Hematopoietic multipotent progenitor cell treated with erythropoietin and hydrocortisone succinate and interleukin-3 and kit ligand, for 4 days (in vitro differentiated cells): ENCODE measurements around the gene SLC22A4.

Experiments used
- DNase-seq: peaks from one replicate; pipeline ENCODE4 v3.0.0-alpha.2; 2015

The SLC22A4 gene

DNA sequence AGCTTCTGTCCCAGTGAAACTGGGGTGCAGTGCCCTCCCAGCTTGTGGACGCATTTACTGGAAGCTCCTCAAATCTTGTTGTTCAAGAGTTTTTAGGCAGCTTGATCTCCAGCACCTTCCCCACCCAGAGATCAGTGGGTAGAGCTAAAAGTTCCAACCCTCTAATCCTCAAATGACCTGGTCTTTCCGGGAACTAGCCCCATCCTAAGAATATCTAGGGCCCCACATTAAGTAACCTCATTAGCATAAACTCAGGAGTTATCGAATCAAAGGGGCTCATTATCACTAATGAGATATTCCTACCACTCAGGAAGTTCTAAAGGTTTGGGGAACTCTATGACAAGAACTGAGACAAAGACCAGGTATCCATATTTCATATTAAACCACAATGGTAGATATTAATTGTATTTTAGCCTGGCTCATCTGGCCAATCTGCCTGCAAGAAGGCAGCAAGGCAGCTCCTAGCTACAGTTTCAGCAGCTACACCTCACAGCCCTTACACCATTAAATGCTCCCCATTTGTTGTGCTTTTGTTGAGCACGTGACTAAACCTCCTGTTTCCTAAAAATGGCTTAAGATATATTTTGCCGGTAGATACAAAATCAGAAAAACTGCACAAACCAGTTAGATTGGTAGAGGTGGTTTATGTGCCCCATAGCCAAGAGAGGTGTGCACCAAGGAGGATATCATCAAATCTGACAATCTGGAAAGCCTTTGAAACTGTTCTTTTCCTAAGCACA, 50.8 kb downstream of the SLC22A4 start:
- DNase-seq, result no peak

DNA sequence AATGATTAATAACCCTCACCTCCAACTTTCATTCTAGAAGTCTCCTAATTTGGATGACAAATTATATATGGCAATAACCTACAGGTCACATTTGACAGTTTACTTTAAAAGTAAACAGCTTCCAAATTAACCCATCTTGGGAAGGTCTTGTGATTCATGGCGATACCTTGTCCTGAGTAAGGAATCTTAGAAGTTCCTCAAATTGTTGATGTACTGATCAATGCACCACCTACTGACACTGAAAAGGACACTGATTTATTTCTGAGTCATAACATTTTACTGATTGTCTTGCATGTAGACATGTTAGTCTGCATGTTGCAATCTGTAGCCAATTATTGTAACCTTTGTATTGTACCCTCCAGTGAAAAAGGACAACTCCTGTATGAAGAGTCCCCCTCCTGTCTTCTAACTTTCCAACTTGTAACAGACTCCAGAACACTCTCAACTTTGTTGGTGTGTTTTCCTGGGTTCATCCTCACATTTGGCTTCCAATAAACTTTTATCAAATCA, 59.3 kb downstream of the SLC22A4 start:
- no peak for DNase-seq

DNA sequence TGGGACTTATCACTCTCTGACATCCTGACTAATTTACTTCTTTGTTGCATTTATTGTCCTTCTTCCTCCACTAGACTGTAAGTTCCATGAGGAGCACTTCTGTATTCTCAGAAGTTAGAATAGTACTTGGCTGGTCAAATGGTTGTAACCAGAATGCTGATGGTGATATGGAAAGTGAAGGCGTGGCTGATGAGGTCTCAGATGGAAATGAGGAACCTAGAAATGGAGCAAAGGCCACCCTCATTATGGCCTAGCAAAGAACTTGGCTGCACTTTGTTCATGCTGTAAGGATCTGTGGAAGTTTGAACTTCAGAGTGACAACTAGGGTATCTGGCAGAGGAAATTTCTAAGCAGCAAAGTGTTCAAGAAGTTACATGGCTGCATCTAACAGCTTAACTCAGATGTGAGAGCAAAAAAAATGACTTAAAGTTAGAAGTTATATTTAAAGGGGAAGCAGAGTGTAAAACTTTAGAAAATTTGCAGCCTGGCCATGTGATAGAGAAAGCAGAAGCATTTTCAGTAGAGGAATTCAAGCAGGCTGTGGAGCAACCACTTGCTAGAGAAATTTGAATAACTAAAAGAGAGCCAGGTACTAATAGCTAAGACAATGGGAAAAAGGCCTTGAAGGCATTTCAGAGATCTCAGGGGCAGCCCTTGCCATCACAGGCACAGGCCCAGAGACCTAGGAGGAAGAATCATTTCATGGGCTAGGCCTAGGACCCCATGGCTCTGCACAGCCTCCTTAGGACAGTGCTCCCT, 60.4 kb downstream of the SLC22A4 start:
- peak; percentile 73 for DNase-seq

DNA sequence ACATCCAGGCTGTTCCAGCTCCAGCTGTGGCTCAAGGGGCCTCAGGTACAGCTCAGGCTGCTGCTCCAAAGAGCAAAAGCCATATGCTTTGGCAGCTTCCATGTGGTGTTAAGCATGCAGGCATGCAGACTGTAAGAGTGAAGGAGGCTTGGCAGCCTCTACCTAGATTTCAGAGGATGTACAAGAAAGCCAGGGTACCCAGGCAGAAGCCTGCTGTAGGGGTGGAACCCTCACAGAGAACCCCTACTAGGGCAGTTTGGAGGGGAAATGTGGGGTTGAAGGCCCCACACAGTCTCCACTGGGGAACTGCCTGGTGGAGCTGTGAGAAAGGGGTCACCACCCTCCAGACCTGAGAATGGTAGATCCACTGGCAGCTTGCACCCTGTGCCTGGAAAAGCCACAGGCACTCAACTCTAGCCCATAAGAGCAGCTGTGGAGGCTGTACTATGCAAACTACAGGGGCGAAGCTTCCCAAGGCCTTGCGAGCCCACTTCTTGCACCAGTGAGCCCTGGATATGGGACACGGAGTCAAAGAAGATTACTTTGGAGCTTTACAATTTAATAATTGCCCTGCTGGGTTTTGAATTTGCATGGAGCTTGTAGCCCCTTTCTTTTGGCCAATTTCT, 61.1 kb downstream of the SLC22A4 start:
- DNase-seq, result no peak

DNA sequence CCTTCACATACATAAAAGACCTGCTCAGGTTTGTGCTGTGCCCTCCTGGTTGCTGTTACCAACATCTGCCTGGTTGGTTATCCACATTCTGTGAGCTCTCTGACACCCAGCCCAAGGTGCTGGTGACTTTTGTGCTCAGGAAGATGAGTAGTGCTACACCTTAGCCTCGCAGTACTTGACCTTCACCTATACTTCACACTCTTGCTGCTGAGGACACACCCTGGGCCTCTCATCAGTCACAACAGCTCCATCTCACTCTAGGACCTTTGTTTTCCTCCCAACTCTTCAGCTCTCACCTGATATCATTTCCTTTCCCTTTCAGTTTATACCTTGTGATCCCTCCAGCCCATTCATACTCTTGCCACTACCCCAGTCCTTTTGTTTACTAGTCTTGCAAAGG, 64.6 kb downstream of the SLC22A4 start:
- DNase-seq, result no peak

DNA sequence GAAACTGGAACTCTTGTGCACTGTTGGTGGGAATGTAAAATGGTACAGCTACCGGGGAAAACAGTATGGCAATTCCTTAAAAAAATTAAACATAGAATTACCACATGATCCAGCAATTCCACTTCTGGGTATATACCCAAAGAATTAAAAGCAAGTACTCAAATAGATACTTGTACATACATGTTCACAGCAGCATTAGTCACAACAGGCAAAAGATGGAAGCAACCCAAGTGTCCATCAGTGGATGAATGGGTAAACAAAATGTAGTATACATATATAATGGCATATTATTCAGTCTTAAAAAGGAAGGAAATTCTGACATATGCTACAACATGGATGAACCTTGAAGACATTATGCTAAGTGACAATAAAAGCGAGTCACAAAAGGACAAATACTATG, 67.9 kb downstream of the SLC22A4 start:
- no peak for DNase-seq

DNA sequence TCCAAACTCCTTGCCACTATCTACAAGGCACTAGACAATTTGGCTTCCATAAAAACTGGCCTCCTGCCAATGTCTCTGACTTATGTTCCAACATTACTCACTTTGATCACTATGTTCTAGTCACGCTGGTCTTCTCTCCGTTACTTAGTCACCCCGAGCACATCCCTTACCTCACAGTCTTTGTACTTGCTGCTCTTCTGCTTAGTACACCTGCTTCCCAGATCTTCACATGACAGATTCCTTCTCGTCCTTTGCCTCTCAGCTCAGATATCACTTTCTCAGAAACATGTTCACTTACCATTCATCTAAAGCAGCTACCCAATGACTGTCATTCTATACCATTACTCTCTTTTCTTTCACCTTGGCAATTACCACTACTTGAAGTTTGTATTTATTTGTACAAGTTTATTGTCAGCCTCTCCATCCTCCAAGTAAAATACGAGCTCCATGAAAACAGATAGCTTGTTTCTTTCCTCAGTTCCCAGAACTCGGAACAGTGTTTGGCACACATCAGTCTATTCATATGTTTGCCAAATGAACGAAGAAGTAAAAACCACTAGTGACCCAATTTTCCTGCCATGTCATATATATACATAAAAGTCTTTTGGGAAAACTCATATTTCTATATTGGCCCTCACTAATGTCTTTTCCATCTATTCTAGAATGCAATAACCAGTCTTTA, 69.4 kb downstream of the SLC22A4 start:
- peak; percentile 50 for DNase-seq

DNA sequence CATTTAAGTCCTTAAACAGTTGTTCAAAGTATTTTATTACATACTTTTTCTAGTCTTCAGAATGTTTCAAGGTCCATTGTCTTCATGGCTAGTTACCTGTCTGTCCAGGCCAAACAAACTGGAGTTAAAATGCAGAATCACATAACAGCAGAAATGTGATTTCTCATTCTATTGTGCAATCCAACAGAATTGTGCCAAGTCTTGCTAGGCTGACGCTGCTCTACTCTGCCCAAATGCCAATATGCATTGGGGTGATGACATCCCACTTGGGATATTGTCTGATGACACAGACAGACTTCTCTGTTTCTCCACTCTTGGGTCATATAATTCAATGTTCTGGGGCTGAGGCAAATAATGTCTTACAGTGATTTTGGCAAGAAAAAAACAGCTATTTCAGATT, 70.1 kb downstream of the SLC22A4 start:
- peak; percentile 54 for DNase-seq

DNA sequence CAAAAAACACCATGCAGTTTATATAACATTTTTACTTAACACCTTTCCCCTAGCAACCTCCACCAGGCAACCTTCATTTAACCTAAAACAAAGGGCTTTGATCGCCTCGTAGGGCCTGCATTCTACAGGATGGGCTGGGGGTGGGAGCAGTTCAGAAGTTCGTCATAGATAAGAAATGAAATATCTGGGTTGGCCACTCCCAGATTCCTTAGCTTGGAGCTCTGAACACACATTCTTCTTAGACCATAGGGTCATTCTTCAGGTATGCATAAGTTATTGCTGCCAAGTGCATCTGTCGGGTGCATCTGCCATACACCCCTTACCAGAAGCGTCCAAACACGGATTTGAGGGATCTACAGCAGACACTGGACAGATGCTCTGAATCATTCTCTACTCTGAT, 71.0 kb downstream of the SLC22A4 start:
- peak; percentile 36 for DNase-seq

DNA sequence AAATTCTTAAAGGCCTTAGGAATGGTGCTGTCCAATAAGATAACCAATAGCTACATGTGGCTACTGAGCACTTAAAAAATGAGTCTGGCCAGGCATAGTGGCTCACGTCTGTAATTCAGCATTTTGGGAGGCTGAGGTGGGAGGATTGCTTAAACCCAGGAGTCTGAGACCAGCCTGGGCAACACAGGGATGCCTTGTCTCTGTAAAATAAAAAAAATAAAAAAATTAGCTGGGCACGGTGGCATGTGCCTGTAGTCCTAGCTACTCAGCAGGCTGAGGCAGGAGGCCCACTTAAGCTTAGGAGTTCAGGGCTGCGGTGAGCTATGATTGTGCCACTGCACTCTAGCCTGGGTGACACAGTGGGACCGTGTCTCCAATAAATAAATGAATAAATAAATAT, 74.0 kb downstream of the SLC22A4 start:
- DNase-seq, result no peak

DNA sequence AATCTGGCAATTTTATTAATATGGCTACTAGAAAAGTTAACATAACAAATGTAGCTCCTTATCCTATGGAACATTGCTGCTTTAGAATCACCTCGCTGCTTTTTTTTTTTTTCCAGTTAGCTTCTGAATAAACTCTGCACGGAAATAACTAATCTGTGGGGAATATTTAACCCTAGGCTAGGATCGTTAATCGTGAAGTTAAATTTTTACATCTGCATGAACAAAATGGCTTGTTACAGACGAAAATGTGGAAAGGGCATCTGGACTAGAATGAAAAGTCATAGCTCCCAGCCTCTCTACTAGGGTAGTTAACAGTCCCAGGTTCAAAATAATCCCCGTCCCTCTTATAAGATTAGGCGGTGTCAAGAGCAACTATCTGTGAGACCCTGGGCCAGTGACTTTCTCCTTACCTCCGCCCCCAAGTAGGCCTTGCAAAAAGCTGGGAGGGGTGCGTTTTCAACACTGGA, 74.8 kb downstream of the SLC22A4 start:
- DNase-seq, result no peak

DNA sequence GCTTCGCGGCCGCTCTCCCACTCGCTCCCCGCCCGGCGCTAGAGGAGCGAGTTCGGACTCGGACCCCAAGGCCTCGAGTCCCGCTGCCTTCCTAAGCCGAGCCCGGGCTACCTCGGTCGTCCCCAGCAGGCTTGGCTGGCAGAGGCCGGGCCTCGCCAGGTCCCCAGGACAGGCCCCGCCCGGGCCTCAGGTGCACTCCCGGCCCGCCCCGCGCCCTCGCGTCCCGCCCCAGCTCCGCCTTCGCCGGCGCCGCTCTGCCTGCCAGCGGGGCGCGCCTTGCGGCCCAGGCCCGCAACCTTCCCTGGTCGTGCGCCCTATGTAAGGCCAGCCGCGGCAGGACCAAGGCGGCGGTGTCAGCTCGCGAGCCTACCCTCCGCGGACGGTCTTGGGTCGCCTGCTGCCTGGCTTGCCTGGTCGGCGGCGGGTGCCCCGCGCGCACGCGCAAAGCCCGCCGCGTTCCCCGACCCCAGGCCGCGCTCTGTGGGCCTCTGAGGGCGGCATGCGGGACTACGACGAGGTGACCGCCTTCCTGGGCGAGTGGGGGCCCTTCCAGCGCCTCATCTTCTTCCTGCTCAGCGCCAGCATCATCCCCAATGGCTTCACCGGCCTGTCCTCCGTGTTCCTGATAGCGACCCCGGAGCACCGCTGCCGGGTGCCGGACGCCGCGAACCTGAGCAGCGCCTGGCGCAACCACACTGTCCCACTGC, 75.4 kb downstream of the SLC22A4 start, which contains the start of gene SLC22A5:
SLC22A5 (plus strand) TSS at position 237 of the 707 bp plus-strand sequence; CDS start at position 500, 263 bp downstream.
- peak; percentile 73 for DNase-seq

DNA sequence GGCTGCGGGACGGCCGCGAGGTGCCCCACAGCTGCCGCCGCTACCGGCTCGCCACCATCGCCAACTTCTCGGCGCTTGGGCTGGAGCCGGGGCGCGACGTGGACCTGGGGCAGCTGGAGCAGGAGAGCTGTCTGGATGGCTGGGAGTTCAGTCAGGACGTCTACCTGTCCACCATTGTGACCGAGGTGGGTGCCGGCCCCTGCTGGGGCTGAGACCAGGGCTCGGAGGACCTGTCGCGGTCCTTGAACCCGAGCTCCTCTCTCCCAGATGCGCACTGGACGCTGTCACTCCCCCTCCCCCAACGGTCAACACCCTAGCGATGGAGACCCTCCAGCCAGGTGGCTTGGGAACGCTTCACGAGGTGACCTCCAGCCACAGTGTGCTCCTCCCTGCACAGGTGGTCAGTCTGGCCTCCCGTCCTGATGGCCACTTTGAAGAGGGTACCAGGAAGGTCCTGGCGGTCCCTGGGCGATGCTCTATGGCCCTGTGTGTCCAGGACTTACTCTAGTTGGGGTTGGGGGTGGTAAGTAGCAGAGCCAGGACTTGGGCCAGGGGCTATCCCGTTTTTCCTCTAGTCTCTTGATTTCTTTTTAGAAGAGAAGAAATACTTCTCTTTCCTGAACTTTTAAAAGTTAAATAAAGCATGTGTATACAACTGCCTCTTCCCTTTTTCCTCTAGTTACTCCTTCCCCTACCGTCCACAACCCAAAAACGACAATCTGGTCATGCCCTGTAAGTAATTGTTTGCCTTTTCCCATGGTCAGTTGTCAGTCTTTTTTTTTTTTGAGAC, 76.2 kb downstream of the SLC22A4 start:
- no peak for DNase-seq

DNA sequence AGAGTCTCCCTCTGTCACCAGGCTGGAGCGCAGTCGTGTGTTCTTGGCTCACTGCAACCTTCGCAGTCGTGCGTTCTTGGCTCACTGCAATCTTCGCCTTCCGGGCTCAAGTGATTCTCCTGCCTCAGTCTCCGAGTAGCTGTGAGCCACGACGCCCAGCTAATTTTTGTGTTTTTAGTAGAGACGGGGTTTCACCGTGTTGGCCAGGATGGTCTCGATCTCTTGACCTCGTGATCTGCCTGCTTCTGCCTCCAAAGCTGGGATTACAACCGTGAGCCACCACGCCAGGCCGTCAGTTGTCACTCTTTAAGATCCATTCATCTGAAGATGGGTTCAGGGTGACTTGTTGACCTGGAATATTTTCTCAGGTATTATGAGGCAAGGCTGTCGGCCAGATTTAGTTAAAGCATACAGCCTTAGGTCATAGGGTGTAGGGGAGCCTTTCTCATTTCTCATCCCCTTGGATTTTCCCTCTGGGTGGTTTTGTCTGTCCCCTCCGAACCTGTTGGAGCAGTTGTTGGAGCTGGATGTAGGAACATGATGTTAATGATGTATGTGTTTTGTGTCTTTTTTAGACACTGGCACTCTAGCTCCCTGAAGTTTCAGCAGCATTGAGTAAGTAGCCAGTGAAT, 76.9 kb downstream of the SLC22A4 start:
- DNase-seq, result no peak

DNA sequence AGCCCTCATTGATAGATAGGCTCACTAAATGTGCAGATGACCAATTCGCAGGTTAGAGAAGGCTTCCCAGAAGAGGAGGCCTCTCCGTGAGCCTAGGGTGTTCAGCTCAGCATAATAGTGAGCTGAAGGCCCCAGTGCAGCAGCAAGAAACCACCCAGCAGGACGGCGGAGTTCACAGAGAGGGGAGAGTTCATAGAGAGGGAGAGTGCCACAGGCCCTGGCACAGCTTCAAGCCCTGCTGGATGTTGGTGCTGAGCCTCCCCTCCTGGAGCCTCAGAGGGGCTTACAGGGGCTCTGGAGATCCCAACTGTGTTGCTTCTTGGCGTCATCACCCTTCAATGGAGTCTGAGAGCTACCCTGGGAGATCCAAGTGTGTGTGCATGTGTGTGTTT, 77.4 kb downstream of the SLC22A4 start:
- DNase-seq, result no peak

DNA sequence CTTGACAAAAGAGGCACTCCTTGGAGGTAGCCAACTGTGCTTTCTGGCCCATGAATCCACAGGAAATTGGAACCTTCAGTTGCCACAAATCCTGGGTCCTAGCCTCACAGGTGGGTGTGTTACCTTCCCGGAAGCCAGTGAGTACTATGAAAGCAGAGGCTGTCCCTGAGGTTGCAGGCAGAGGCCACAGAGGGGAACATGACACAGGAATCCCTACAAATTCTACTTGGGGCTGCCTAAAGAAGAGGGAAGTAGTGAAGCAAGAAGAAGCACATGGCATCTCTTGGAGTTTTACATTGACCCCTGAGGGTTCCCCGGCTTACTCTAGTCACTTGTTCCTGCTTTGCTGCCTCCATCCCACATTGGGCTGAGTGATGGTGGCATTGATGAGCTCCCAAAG, 77.9 kb downstream of the SLC22A4 start:
- DNase-seq, result no peak

DNA sequence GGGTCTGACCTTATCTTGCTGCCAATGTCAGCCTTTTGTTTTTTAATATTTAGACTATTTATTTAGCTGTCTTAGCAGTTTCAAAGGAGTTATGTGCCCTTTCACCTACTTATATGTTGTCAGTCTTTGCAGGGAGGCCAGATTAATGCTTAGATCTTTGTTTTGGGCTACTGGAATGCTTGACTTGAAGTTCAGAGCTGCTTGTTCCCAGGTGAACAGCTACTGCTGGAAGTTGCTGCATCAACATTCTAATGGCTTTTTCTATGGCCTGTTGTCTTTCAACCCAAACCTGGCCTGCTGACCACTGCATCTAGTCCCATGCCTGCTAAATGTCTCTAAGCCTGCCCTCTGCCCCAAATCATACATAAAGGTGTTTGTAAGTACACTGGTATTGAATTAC, 78.3 kb downstream of the SLC22A4 start:
- DNase-seq, result no peak

DNA sequence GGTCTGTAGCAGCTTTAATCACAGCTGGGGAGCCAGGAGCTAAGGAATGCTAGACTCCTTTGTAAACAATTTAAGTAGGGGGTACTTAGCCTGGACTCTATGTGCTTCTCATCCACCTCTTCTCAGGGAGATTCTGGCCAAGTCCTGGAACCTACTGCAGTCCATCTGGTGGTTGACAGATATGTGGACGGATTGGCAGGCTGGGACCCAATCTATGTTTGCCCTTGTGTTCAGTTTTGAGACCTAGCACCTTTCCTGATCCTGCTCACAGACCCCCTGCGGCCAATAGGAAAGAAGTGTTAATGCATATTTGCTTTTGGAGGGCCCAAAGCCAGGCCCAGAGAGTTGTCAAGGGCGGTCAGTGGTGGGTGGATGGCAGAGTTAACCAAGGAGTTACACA, 81.8 kb downstream of the SLC22A4 start:
- DNase-seq, result no peak

DNA sequence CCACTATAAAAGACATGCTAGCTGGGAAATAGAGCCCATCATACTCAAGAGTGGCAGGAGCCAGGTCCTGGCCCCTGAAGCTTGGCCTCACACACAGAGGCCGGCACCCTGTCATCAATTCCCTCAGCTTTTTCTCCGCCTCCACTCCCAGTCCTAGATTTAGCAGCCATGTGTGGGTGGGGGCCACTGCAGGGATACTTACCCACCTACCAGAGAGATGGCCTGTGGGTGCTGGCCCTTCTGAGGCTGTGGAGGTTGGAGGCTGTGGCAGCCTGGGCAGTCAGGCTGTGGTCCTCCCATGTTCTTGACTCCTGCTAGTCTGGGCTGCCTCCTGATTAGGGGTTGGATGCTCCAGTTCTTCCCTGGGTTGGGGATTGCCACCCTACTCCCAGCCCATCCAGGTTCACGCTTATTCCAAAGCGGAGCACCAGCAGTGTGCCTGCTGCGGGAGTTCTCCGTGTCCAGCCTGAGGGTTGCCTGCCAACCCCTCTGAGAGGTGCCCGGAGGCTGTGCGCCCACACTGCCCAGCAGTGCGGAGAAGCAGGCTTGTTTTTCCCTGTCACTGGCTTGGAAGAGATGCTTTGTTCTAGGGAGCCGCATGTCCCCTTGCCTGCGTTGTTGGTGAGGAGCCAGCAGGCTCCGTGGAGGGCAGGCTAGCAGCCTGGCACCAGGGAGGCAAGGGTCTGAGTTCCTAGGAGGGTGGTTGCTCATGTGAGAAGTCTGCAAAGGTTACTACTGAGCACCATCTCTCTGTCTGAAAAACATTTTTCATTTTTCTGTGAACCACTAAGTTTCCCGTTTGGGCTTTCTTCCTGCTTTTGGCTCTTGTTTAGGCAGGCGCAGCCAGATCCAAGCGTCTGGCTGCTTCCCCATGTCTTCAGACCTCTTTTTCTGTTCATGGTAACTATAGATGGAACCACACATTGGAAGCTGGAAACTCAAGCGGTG, 82.8 kb downstream of the SLC22A4 start:
- no peak for DNase-seq

DNA sequence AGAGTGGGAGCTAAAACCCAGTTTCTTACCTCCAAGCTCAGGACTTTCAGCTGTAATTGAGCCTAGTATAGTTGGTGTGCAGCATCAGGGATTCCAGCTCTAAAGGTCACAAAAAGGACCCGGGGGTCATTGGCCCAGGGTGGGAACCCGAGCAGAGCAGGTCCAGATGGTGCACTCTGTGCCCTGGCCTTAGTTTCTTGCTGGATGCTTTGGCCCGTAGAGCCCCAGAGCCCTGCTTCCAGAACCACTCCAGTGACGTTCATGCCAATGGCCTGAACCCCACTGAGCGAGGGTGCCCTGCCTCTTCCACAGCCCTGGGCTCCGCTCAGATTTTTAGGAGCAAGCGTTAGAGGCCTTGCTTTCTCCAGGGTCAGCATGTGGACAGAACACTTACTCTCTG, 83.5 kb downstream of the SLC22A4 start:
- no peak for DNase-seq
